ENCODE results near the gene KCNN3. TPM values are rescaled to one million over a fixed set of nuclear protein-coding genes. Genes with fewer than 3 reads are reported as not detected.
A peak's percentile ranks its signal among the peaks of the same experiment; 100 is the strongest.
"Not testable (repeated sequence)": the region's sequence is repeated elsewhere in the genome, so short reads cannot be mapped to it uniquely, and the experiment has no call there.

Gene KCNN3
- total RNA-seq, 1 experiment from 2014 or later: 1.3 TPM

DNA sequence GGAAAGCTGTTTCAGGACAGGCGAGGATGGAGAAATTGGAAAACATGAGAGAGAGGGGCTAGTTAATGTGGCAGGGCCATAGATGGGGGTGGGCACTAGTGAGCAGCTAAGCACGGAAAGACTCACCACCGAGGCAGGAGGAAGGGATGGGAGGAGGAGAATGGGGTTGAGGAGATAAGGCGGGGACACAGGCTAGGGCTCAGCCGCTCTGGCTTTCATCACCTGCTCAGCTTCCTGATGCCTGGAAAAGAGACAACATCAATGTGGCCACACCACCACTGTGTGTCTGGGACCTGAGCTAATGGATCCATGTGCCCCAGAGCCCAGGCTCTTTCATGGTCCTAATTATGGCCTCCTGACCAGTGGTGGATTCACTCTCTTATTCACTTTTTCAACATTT, 38.9 kb upstream of the KCNN3 start (continued):
- TF ChIP-seq ETV6 (CRISPR knock-in tag; IDR thresholded peaks at IDR 0.05) (no peak), CDX4 (CRISPR knock-in tag; IDR thresholded peaks at IDR 0.05; ENCODE audit: borderline replicate concordance) (no peak), MLX (CRISPR knock-in tag; IDR thresholded peaks at IDR 0.05) (no peak), FOXJ3 (CRISPR knock-in tag; IDR thresholded peaks at IDR 0.05; ENCODE audit: borderline replicate concordance) (no peak)
- TF ChIP-seq, protein P1, sequence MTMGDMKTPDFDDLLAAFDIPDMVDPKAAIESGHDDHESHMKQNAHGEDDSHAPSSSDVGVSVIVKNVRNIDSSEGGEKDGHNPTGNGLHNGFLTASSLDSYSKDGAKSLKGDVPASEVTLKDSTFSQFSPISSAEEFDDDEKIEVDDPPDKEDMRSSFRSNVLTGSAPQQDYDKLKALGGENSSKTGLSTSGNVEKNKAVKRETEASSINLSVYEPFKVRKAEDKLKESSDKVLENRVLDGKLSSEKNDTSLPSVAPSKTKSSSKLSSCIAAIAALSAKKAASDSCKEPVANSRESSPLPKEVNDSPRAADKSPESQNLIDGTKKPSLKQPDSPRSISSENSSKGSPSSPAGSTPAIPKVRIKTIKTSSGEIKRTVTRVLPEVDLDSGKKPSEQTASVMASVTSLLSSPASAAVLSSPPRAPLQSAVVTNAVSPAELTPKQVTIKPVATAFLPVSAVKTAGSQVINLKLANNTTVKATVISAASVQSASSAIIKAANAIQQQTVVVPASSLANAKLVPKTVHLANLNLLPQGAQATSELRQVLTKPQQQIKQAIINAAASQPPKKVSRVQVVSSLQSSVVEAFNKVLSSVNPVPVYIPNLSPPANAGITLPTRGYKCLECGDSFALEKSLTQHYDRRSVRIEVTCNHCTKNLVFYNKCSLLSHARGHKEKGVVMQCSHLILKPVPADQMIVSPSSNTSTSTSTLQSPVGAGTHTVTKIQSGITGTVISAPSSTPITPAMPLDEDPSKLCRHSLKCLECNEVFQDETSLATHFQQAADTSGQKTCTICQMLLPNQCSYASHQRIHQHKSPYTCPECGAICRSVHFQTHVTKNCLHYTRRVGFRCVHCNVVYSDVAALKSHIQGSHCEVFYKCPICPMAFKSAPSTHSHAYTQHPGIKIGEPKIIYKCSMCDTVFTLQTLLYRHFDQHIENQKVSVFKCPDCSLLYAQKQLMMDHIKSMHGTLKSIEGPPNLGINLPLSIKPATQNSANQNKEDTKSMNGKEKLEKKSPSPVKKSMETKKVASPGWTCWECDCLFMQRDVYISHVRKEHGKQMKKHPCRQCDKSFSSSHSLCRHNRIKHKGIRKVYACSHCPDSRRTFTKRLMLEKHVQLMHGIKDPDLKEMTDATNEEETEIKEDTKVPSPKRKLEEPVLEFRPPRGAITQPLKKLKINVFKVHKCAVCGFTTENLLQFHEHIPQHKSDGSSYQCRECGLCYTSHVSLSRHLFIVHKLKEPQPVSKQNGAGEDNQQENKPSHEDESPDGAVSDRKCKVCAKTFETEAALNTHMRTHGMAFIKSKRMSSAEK (CRISPR knock-in tag; IDR thresholded peaks at IDR 0.05; ENCODE audit: borderline replicate concordance): no peak

DNA sequence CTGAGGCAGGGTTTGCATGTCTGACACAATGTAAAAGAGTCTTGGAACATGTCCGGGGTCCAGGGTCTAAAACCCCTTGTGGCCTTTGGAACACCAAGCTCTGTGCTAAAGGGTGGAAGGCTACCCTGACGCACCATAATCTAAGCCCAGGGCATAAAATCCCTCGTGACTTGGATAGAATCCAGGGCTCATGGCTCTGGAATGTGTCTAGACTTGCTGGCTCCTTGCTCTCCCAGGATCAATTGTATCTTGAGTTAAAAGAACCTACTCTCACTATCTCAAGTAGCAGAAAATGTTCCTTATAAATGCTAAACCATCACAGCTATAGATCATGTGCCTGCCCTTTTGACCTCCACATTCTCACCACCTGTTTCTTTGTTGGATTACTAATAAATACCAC, 38.0 kb upstream of the KCNN3 start:
- ATAC-seq; POLR2A ChIA-PET; H3K27me3 Mint-ChIP-seq (ENCODE audit: low read depth); H3K27ac Mint-ChIP-seq; H3K4me3 Mint-ChIP-seq; H3K4me1 Mint-ChIP-seq; DNase-seq (ENCODE audit: low spot score): not testable (repeated sequence)
- Mint-ChIP-seq H3K9me3 (peaks cover 35% of the 10 kb centered on the region), H3K36me3 (peaks cover 19% of the 10 kb centered on the region)
- CTCF ChIA-PET: interaction anchor here (0.8 to 1.4 kb wide), 2 partner anchors 30 to 178 kb away, joined by 3 to 4 read pairs; no protein-coding TSS in a partner anchor

- CTCF ChIA-PET: interaction anchor here (0.5 to 2.4 kb wide), 16 partner anchors 15 to 347 kb away, joined by 3 to 14 read pairs (median 6); partner anchors contain the start of genes ADAM15 and PMVK
- no peak overlapping the region for H3K27ac Mint-ChIP-seq
- DNase-seq (ENCODE audit: low spot score) (peak; percentile 15), ATAC-seq (peak; percentile 81)
- H3K9me3 Mint-ChIP-seq: peaks cover 35% of the 10 kb centered on the region
- POLR2A ChIA-PET: no interaction called here
- TF ChIP-seq SMAD3 (CRISPR knock-in tag; IDR thresholded peaks at IDR 0.05; ENCODE audit: borderline replicate concordance): no peak
- no peak for TF ChIP-seq ZNF219 (CRISPR knock-in tag; IDR thresholded peaks at IDR 0.05; ENCODE audit: borderline replicate concordance)
- no peak for TF ChIP-seq CBFB (CRISPR knock-in tag; IDR thresholded peaks at IDR 0.05; ENCODE audit: low read depth)
- no peak for TF ChIP-seq ZNF232 (CRISPR knock-in tag; IDR thresholded peaks at IDR 0.05)
- TF ChIP-seq MYBL2 (CRISPR knock-in tag; IDR thresholded peaks at IDR 0.05): no peak
- TF ChIP-seq TCF7 (CRISPR knock-in tag; IDR thresholded peaks at IDR 0.05; ENCODE audit: low read depth): no peak
- no peaks in the 10 kb centered on the region for H3K4me1 Mint-ChIP-seq
- H3K27me3 Mint-ChIP-seq (ENCODE audit: low read depth): peaks cover 8% of the 10 kb centered on the region
- peaks cover 19% of the 10 kb centered on the region for H3K36me3 Mint-ChIP-seq
- no peak overlapping the region for H3K4me3 Mint-ChIP-seq
These were observed 36.6 kb upstream of the KCNN3 start for GRCh38 chr1:154906621-154907081.

GRCh38 chr1:154902938-154903566, 33.0 kb upstream of the KCNN3 start:
- H3K27me3 Mint-ChIP-seq (ENCODE audit: low read depth): peaks cover 8% of the 10 kb centered on the region
- H3K27ac Mint-ChIP-seq: no peak overlapping the region
- ATAC-seq: no peak
- ChIA-PET POLR2A (no interaction called here), CTCF (interaction anchor here (1.3 kb wide), 1 partner anchor 33 kb away, joined by 5 read pairs; the partner anchor contains the start of gene PMVK)
- H3K4me3 Mint-ChIP-seq: no peak overlapping the region
- peaks cover 10% of the 10 kb centered on the region for H3K36me3 Mint-ChIP-seq
- DNase-seq (ENCODE audit: low spot score): no peak
- H3K9me3 Mint-ChIP-seq: peaks cover 17% of the 10 kb centered on the region
- H3K4me1 Mint-ChIP-seq: no peaks in the 10 kb centered on the region
- TF ChIP-seq CTCF (IDR thresholded peaks at IDR 0.05) (no peak), FOXK1 (CRISPR knock-in tag; IDR thresholded peaks at IDR 0.05) (no peak), CREB1 (CRISPR knock-in tag; IDR thresholded peaks at IDR 0.05) (no peak), GABPB1 (CRISPR knock-in tag; IDR thresholded peaks at IDR 0.05) (no peak), IRF2 (CRISPR knock-in tag; IDR thresholded peaks at IDR 0.05; ENCODE audit: borderline replicate concordance, low read depth) (no peak), RELA (CRISPR knock-in tag; IDR thresholded peaks at IDR 0.05; ENCODE audit: borderline replicate concordance) (no peak), FOXJ3 (CRISPR knock-in tag; IDR thresholded peaks at IDR 0.05; ENCODE audit: borderline replicate concordance) (no peak), ETV6 (CRISPR knock-in tag; IDR thresholded peaks at IDR 0.05) (no peak), KAT7 (CRISPR knock-in tag; IDR thresholded peaks at IDR 0.05; ENCODE audit: borderline replicate concordance) (no peak)
- TF ChIP-seq, protein P2, sequence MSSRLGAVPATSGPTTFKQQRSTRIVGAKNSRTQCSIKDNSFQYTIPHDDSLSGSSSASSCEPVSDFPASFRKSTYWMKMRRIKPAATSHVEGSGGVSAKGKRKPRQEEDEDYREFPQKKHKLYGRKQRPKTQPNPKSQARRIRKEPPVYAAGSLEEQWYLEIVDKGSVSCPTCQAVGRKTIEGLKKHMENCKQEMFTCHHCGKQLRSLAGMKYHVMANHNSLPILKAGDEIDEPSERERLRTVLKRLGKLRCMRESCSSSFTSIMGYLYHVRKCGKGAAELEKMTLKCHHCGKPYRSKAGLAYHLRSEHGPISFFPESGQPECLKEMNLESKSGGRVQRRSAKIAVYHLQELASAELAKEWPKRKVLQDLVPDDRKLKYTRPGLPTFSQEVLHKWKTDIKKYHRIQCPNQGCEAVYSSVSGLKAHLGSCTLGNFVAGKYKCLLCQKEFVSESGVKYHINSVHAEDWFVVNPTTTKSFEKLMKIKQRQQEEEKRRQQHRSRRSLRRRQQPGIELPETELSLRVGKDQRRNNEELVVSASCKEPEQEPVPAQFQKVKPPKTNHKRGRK (CRISPR knock-in tag; IDR thresholded peaks at IDR 0.05; ENCODE audit: borderline replicate concordance): no peak

All from WTC11 (cell line).